Head of caudate nucleus (tissue), 42 donors: ENCODE data around the gene NFS1.
"Not testable (repeated sequence)": the region's sequence is repeated elsewhere in the genome, so short reads cannot be mapped to it uniquely, and the experiment has no call there.

ENCODE experiments used
- DNase-seq, 42 donors: peaks; one replicate each; pipeline versions ENCODE4 v3.0.0 to v3.0.0-alpha.2; 2020 to 2021; ENCODE audit warnings: mixed read lengths in 7 of 42
- intact Hi-C: fragments of 100-400 bp; cut with DNase I; formaldehyde crosslinking; loops from one replicate; pipeline ENCODE4 v1.15.0; 2022

Gene NFS1

GRCh38 chr20:35697696-35698297 lies 1.4 kb downstream of the NFS1 start:
- no peak for DNase-seq
- intact Hi-C loops, result no loop called here

- DNase-seq, result no peak
- intact Hi-C loops, result no loop called here
Measured at GRCh38 chr20:35695978-35696377, 3.2 kb downstream of the NFS1 start.

DNA sequence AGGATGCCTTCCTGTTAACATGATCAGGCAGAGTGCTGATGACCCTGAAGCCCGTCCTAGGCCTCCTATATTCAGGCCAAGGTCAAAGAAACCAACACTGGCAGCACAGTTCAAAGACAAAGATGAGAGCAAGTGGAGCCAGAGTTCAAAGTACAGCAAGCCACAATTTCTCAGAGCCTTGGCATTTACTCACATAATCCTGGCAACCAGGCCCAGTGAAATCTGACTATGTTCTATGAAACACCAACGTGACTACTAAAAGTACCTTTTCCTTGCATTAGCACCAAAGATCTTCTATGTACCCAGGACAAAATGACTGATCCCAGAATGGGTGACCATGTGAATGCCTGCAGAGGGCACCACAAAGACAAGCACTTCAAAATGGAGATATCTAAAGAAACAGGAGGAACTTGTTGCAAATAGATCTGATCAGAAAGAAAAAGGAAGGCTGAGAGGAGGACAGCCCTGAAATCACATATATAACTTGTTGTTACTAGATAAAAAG lies 3.9 kb downstream of the NFS1 start:
- DNase-seq, result no peak
- intact Hi-C loops, result no loop called here

DNA sequence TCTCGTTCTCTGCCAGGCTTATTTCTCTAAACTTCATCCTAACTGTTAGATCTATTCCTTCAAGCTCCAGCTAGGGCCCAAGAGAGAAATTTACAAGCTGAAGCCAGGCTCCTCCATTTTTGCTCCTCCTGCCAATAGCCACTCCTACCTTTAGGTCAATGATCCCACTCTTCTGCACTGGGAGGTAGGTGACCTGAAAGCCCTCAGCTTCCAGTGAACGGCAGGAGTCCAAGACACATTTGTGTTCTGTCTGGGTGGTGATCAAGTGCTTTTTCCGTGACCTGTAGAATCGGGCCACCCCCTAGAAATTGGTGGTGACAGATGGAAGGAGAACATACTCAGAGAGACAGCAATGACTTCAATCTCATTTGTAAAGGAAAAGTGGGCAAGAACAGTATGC lies 8.9 kb downstream of the NFS1 start:
- intact Hi-C loops, result no loop called here
- DNase-seq, result no peak

DNA sequence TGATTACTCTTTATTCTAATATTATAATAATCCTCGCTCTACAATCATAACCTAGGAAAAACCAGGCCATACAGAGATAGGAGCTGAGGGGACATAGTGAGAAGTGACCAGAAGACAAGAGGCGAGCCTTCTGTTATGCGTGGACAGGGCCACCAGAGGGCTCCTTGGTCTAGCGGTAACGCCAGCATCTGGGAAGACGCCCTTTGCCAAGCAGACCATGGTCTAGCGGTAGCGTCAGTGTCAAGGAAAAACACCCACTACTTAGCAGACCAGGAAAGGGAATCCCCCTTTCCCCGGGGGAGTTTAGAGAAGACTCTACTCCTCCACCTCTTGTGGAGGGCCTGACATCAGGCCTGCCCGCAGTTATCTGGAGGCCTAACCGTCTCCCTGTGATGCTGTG lies 12.3 kb downstream of the NFS1 start:
- intact Hi-C loops, result not testable (repeated sequence)
- peak in 1 of 42 donors; percentile 41 for DNase-seq

- DNase-seq, result peak in 1 of 42 donors; percentile 34
- intact Hi-C loops, result not testable (repeated sequence)
Measured at GRCh38 chr20:35685368-35685767, 13.8 kb downstream of the NFS1 start.

DNA sequence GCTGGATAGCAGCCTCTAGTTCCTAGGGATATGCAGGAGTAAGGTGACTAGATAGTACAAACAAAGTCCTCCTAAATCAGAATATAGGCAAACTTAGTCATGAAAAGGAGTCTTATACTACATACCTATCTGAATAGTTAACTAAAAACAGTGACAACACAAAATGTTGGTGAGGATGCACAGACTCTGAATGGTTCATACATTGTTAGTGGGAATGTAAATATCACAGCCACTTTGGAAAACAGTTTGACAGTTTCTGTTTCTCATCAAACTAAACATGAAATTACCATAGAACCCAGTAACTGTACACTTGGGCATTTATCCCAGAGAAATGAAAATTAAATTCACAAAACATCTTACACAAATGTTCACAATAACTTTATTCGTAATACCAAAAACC lies 17.2 kb downstream of the NFS1 start:
- DNase-seq, result no peak
- intact Hi-C loops, result no loop called here

DNA sequence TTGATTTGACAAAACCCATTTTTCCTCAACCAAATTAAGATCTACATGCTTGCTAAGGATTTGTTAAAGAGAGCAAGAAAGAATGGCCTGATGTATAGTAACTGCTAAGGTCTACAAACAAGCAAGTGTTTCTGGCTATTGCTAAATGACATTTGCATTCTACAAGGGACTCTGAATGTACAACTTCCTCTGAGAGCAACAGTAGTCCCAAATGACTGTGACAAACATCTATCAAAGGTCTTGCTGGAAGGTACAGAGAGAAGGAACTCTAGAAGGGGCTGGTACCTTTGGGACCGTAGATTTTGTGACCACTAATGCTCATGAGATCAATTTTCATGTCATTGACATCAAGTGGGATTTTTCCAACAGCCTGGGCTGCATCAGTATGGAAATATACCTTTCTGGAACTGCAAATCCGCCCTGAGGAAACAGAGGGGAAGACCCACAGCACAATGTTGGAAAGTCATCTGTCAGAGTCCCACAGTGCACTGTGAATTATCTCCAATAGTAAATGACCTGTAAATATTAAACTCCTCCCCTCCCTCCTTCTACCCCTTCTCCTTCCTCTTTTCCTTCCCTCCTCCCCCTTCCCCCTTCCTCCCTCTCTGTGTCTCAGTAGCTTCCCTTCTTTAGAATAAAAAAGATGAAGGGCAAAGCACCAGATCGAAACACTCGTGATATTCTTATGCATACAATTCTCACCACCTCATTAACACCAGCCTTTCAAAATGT lies 18.5 kb downstream of the NFS1 start:
- peak in 1 of 42 donors; percentile 10 for DNase-seq
- intact Hi-C loops, result no loop called here

- peak in 1 of 42 donors; percentile 26 for DNase-seq
- intact Hi-C loops, result no loop called here
Measured at GRCh38 chr20:35674921-35675320, 24.2 kb downstream of the NFS1 start.

- intact Hi-C loops, result no loop called here
- DNase-seq, result peak in 1 of 42 donors; percentile 8
Measured at GRCh38 chr20:35673884-35674283, 25.3 kb downstream of the NFS1 start.

- intact Hi-C loops, result loop anchor here (10.0 kb wide), 1 partner anchor 55 kb away; the partner anchor contains the start of gene SPAG4
Measured at GRCh38 chr20:35669681-35670080, 29.5 kb downstream of the NFS1 start.

GRCh38 chr20:35669221-35669620 lies 29.9 kb downstream of the NFS1 start:
- intact Hi-C loops, result loop anchor here (10.0 kb wide), 1 partner anchor 54 kb away; the partner anchor contains the start of gene SPAG4

More at GRCh38 chr20:35669681-35670080, 29.5 kb downstream of the NFS1 start:
- no peak for DNase-seq

DNA sequence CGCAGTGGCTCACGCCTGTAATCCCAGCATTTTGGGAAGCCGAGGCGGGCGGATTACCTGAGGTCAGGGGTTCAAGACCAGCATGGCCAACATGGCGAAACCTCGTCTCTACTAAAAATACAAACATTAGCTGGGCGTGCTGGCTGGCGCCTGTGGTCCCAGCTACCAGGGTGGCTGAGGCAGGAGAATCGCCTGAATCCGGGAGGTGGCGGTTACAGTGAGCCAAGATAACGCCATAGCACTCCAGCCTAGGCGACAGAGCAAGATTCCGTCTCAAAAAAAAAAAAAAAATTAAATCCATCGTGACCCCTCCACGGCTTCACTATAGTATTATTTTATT lies 33.2 kb downstream of the NFS1 start:
- DNase-seq, result no peak
- intact Hi-C loops, result loop anchor here (10.0 kb wide), 1 partner anchor 51 kb away; the partner anchor contains the start of gene SPAG4

More at GRCh38 chr20:35669221-35669620, 29.9 kb downstream of the NFS1 start:
- DNase-seq, result no peak

- DNase-seq, result peak; percentile 85 to 97 (median 94)
- intact Hi-C loops, result loop anchor here (5.0 to 10.0 kb wide), 2 partner anchors 50 to 78 kb away; partner anchors contain the start of genes RBM39 and SPAG4
Measured at GRCh38 chr20:35664466-35665206, 34.5 kb downstream of the NFS1 start, which contains the start of the genes CPNE1 and RBM12. Gene CPNE1, minus strand, starts transcription at chr20:35664900. Its CDS starts 31,977 bp downstream, at chr20:35632923. Gene RBM12, minus strand, starts transcription at chr20:35664900. Its CDS starts 9,578 bp downstream, at chr20:35655322.

GRCh38 chr20:35663516-35664465 lies 35.4 kb downstream of the NFS1 start:
- intact Hi-C loops, result loop anchor here (5.0 to 10.0 kb wide), 2 partner anchors 49 to 79 kb away; partner anchors contain the start of genes RBM39 and SPAG4
- peak in 39 of 42 donors; percentile 10 to 74 (median 47) for DNase-seq

GRCh38 chr20:35662551-35662950 lies 36.6 kb downstream of the NFS1 start:
- DNase-seq, result no peak
- intact Hi-C loops, result loop anchor here (5.0 to 10.0 kb wide), 2 partner anchors 48 to 80 kb away; partner anchors contain the start of genes RBM39 and SPAG4

DNA sequence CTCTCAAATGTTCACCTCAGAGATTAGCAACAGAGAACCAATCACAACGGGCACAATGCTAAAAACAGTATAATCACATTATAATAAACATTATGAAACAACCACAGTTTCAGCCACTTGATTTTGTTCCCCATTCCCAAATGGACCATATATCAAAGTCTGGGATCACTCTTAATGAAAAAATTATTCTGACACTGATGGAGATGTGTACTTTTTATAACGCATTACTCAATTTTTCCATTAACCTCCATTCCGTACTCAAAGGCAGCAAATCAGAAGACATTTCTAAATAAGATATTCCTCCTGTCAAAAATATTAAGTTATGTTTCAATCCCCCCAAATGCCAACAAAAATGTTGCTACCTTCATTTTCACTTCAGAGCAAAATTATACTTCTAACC lies 37.2 kb downstream of the NFS1 start:
- intact Hi-C loops, result loop anchor here (5.0 to 10.0 kb wide), 2 partner anchors 47 to 80 kb away; partner anchors contain the start of genes RBM39 and SPAG4
- DNase-seq, result no peak

- DNase-seq, result no peak
- intact Hi-C loops, result loop anchor here (5.0 to 10.0 kb wide), 2 partner anchors 46 to 81 kb away; partner anchors contain the start of genes RBM39 and SPAG4
Measured at GRCh38 chr20:35661053-35661452, 38.1 kb downstream of the NFS1 start.
